Measurements from ENCODE around the gene SLC26A1.
A peak's percentile ranks its signal among the peaks of the same experiment; 100 is the strongest.

The SLC26A1 gene

GRCh38 chr4:965048-965765 is 28.0 kb downstream of the SLC26A1 start:
- no peaks in the 10 kb centered on the region for H3K27me3 ChIP-seq
- no peak for TF ChIP-seq Cebpa-rat (IDR thresholded peaks at IDR 0.05)
- no peak overlapping the region for H3K4me3 ChIP-seq
- no peaks in the 10 kb centered on the region for H3K9me3 ChIP-seq (replicated peaks in 1 of 11)
- peaks cover 52 to 90% (median 75%) of the 10 kb centered on the region in 11 experiments for H3K36me3 ChIP-seq
- no peak overlapping the region for H3K27ac ChIP-seq
- peaks cover 0 to 92% (median 32%) of the 10 kb centered on the region in 11 experiments; a peak in 20 of 22 replicates for H4K20me1 ChIP-seq
- H3K9ac ChIP-seq, result no peak overlapping the region
- no peak overlapping the region for H3K4me2 ChIP-seq
- peaks cover 5 to 14% (median 13%) of the 10 kb centered on the region in 10 experiments; a peak in 18 of 20 replicates for H3K4me1 ChIP-seq

GRCh38 chr4:964346-965025 is 28.7 kb downstream of the SLC26A1 start:
- H3K36me3 ChIP-seq, result peaks cover 56 to 94% (median 79%) of the 10 kb centered on the region in 11 experiments
- H3K27me3 ChIP-seq, result no peaks in the 10 kb centered on the region
- no peak for TF ChIP-seq Cebpa-rat (IDR thresholded peaks at IDR 0.05)

GRCh38 chr4:963276-964225 is 29.7 kb downstream of the SLC26A1 start:
- peaks cover 0 to 92% (median 27%) of the 10 kb centered on the region in 11 experiments; a peak in 18 of 22 replicates for H4K20me1 ChIP-seq
- H3K27ac ChIP-seq, result no peak overlapping the region
- no peak for TF ChIP-seq Cebpa-rat (IDR thresholded peaks at IDR 0.05)
- H3K4me1 ChIP-seq, result peaks cover 0 to 4% (median 3%) of the 10 kb centered on the region in 10 experiments; a peak in 9 of 20 replicates
- no peak overlapping the region for H3K4me2 ChIP-seq
- no peaks in the 10 kb centered on the region for H3K9me3 ChIP-seq (replicated peaks in 1 of 11)
- H3K27me3 ChIP-seq, result no peaks in the 10 kb centered on the region
- peaks cover 65 to 96% (median 87%) of the 10 kb centered on the region in 11 experiments for H3K36me3 ChIP-seq
- peak overlapping the region in 1 of 11 experiments; percentile 18; a peak in 2 of 22 replicates for H3K9ac ChIP-seq
- no peak overlapping the region for H3K4me3 ChIP-seq

More at GRCh38 chr4:964346-965025, 28.7 kb downstream of the SLC26A1 start:
- Histone ChIP-seq H3K4me2 (no peak overlapping the region), H4K20me1 (peaks cover 0 to 92% (median 32%) of the 10 kb centered on the region in 11 experiments; a peak in 19 of 22 replicates), H3K9ac (no peak overlapping the region), H3K9me3 (replicated peaks in 1 of 11) (no peaks in the 10 kb centered on the region), H3K4me3 (no peak overlapping the region), H3K4me1 (peaks cover 0 to 13% (median 11%) of the 10 kb centered on the region in 10 experiments; a peak in 11 of 20 replicates), H3K27ac (no peak overlapping the region)

GRCh38 chr4:962231-963208 is 30.7 kb downstream of the SLC26A1 start:
- peaks cover 66 to 100% (median 96%) of the 10 kb centered on the region in 11 experiments for H3K36me3 ChIP-seq
- no peak overlapping the region for H3K9ac ChIP-seq
- no peak overlapping the region for H3K4me3 ChIP-seq
- no peak overlapping the region for H3K27ac ChIP-seq
- H3K9me3 ChIP-seq (replicated peaks in 1 of 11), result no peaks in the 10 kb centered on the region
- no peak for TF ChIP-seq Cebpa-rat (IDR thresholded peaks at IDR 0.05)
- peaks cover 0 to 95% (median 32%) of the 10 kb centered on the region in 11 experiments; a peak in 15 of 22 replicates for H4K20me1 ChIP-seq
- H3K4me1 ChIP-seq, result no peaks in the 10 kb centered on the region
- no peak overlapping the region for H3K4me2 ChIP-seq
- H3K27me3 ChIP-seq, result no peaks in the 10 kb centered on the region

- no peaks in the 10 kb centered on the region for H3K9me3 ChIP-seq (replicated peaks in 1 of 11)
- H3K4me3 ChIP-seq, result no peak overlapping the region
- H3K4me1 ChIP-seq, result no peaks in the 10 kb centered on the region
- H3K9ac ChIP-seq, result no peak overlapping the region
- H3K4me2 ChIP-seq, result no peak overlapping the region
- peaks cover 0 to 98% (median 35%) of the 10 kb centered on the region in 11 experiments; a peak in 15 of 22 replicates for H4K20me1 ChIP-seq
- no peak overlapping the region for H3K27ac ChIP-seq
- no peak for TF ChIP-seq Cebpa-rat (IDR thresholded peaks at IDR 0.05)
- H3K27me3 ChIP-seq, result no peaks in the 10 kb centered on the region
- peaks cover 63 to 95% (median 90%) of the 10 kb centered on the region in 11 experiments for H3K36me3 ChIP-seq
Observed at GRCh38 chr4:961351-962230, 31.6 kb downstream of the SLC26A1 start.

- H3K27me3 ChIP-seq, result no peaks in the 10 kb centered on the region
- H3K4me1 ChIP-seq, result no peaks in the 10 kb centered on the region
- H3K36me3 ChIP-seq, result peaks cover 55 to 88% (median 82%) of the 10 kb centered on the region in 11 experiments
- H3K4me2 ChIP-seq, result no peak overlapping the region
- peaks cover 0 to 91% (median 33%) of the 10 kb centered on the region in 11 experiments; a peak in 15 of 22 replicates for H4K20me1 ChIP-seq
- H3K9me3 ChIP-seq (replicated peaks in 1 of 11), result no peaks in the 10 kb centered on the region
- H3K4me3 ChIP-seq, result no peak overlapping the region
- TF ChIP-seq Cebpa-rat (IDR thresholded peaks at IDR 0.05), result no peak
- H3K27ac ChIP-seq, result no peak overlapping the region
- H3K9ac ChIP-seq, result no peak overlapping the region
Observed at GRCh38 chr4:960636-961350, 32.4 kb downstream of the SLC26A1 start.

Measured in BLaER1 treated with 17β-estradiol and CSF1 and Interleukin-3, amounts not matched to agents 10 nM and 100 nM (cell line).